Measurements from ENCODE around the gene SMIM36.

Gene SMIM36

DNA sequence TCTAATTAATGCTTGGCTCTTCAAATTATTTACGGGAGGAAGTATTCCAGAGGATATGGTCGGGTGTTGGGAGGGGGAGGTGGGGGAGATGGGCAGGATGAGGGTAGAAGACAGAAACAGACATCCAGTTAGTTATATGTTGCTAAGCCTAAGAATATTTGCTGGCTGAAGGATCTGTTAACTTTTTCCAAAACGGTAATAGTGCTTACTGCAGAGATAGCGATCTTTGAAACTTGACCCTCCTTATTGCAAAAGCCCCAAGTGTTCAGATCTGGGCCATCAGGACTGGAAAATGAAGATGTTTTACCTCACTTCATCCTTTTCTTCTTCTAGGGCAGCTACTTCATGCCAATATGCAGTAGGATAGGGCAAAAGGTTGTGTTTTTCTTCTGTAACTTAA, 62.6 kb downstream of the SMIM36 start:
- TF ChIP-seq NFIC (IDR thresholded peaks at IDR 0.05): no peak

DNA sequence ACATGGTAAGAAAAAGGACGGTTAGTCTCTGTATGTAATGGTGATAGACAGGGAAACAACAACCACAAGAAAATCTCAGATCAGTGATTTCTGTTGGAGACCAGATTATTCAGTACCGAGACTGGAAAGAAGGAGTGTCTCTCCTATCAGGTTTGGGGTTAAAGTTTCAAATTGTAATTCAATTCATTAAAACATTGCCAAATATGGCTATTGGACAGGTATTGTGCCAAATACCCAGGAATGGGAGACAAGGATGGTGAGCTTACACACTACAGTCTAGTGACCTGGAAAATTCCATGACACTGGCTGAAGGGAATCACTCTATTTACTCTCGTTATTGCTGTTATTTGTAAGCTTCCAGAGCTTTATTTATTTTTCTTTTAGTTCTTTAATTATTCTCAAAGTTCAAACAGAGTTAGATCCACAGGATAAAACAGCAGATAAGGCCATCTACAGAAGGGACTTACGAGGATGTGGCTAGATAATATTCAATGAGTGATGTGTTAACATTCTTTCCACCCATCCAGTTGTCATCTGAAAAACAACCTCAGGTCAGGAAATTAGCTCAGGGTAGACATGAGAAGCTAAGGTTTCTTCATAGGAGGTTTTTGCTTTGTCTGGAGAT, 64.6 kb downstream of the SMIM36 start:
- TF ChIP-seq, protein P1, sequence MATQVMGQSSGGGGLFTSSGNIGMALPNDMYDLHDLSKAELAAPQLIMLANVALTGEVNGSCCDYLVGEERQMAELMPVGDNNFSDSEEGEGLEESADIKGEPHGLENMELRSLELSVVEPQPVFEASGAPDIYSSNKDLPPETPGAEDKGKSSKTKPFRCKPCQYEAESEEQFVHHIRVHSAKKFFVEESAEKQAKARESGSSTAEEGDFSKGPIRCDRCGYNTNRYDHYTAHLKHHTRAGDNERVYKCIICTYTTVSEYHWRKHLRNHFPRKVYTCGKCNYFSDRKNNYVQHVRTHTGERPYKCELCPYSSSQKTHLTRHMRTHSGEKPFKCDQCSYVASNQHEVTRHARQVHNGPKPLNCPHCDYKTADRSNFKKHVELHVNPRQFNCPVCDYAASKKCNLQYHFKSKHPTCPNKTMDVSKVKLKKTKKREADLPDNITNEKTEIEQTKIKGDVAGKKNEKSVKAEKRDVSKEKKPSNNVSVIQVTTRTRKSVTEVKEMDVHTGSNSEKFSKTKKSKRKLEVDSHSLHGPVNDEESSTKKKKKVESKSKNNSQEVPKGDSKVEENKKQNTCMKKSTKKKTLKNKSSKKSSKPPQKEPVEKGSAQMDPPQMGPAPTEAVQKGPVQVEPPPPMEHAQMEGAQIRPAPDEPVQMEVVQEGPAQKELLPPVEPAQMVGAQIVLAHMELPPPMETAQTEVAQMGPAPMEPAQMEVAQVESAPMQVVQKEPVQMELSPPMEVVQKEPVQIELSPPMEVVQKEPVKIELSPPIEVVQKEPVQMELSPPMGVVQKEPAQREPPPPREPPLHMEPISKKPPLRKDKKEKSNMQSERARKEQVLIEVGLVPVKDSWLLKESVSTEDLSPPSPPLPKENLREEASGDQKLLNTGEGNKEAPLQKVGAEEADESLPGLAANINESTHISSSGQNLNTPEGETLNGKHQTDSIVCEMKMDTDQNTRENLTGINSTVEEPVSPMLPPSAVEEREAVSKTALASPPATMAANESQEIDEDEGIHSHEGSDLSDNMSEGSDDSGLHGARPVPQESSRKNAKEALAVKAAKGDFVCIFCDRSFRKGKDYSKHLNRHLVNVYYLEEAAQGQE (IDR thresholded peaks at IDR 0.05; ENCODE audit: low read depth): no peak
- TF ChIP-seq YY1 (IDR thresholded peaks at IDR 0.05; ENCODE audit: low read depth): no peak
- TF ChIP-seq RAD21 (IDR thresholded peaks at IDR 0.05; ENCODE audit: low read depth): no peak
- TF ChIP-seq ZBTB7A (IDR thresholded peaks at IDR 0.05; ENCODE audit: low read depth): no peak
- no peak for TF ChIP-seq TEAD4 (IDR thresholded peaks at IDR 0.05)
- TF ChIP-seq TCF12 (IDR thresholded peaks at IDR 0.05; ENCODE audit: low read depth): no peak
- TF ChIP-seq EP300 (IDR thresholded peaks at IDR 0.05; ENCODE audit: borderline replicate concordance): no peak
- TF ChIP-seq FOXM1 (IDR thresholded peaks at IDR 0.05; ENCODE audit: borderline replicate concordance, low read depth): no peak
- TF ChIP-seq TAF1 (IDR thresholded peaks at IDR 0.05; ENCODE audit: low read depth): no peak
- TF ChIP-seq CREB1 (IDR thresholded peaks at IDR 0.05; ENCODE audit: low read depth): no peak
- no peak for TF ChIP-seq CEBPB (IDR thresholded peaks at IDR 0.05)
- TF ChIP-seq EGR1 (IDR thresholded peaks at IDR 0.05): no peak
- TF ChIP-seq, protein P2, sequence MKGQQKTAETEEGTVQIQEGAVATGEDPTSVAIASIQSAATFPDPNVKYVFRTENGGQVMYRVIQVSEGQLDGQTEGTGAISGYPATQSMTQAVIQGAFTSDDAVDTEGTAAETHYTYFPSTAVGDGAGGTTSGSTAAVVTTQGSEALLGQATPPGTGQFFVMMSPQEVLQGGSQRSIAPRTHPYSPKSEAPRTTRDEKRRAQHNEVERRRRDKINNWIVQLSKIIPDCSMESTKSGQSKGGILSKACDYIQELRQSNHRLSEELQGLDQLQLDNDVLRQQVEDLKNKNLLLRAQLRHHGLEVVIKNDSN (IDR thresholded peaks at IDR 0.05): no peak
- TF ChIP-seq, protein P3, sequence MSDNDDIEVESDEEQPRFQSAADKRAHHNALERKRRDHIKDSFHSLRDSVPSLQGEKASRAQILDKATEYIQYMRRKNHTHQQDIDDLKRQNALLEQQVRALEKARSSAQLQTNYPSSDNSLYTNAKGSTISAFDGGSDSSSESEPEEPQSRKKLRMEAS (IDR thresholded peaks at IDR 0.05): no peak
- no peak for TF ChIP-seq NFIC (IDR thresholded peaks at IDR 0.05)

DNA sequence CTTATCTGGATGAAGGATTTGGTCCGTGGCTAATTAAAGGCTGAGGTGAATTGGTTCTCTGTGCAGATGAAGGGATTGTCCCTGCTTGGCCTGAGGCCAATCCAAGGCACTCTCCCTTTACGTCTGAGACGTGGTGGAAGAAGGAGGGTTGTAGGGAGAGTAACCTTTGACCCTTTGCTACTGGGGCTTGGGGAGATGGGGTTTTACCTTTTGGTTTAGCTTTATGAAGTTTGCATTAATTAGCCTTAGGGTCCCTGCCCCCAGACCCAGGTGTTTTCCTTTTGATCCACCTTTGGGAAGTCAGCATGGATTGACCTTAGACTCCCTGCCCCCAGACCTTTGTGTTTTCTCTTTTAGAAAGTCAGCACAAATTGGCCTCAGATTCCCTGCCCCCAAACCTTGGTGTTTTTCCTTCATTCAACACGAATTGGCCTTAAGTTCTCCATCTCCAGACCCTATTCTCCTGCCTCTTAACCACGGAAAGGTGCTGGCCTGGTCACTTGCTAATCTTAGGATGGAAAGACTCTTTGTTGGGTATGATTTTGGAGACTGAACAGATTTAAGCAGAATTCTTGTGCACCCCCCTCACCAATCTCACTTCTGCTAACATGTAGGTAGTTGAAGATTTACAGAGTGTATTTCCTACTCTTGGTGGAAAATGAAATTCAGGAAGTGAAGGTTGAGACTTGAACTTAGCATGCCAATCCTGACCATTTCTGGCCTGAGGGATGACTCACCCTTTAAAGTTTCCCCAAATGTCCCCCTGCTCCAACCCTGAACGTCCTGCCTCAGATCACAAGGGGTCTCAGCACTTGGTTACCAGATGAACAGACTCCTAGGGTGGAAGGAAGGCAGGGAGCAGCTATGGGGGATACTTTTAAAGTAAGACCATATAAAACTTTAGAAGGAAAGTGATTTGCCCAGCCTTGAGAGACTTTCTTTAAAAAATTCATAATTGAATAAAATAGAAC, 66.5 kb downstream of the SMIM36 start:
- TF ChIP-seq TEAD4 (IDR thresholded peaks at IDR 0.05) (no peak), YY1 (IDR thresholded peaks at IDR 0.05; ENCODE audit: low read depth) (no peak), FOXM1 (IDR thresholded peaks at IDR 0.05; ENCODE audit: borderline replicate concordance, low read depth) (no peak), TCF12 (IDR thresholded peaks at IDR 0.05; ENCODE audit: low read depth) (no peak)
- TF ChIP-seq, protein P3 (IDR thresholded peaks at IDR 0.05): no peak

DNA sequence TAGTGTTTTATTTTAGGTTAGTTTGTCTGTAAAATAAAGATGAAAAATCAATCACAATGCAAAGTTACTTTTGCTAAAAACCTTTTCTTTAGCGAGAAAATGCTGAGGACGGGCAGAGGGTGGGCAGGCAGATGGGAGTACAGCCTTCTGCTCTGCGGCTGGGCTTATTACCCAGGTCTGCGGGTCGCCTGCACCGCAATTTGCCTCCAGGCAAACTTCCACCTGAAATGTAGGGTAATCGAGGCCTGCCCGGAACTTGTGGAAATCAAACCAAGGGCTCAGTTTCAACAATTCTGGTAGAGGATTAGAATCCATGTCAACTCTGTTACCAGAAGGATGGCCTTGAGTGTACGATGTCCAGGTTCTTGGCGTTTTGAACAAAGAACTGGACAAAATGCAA, 67.3 kb downstream of the SMIM36 start:
- TF ChIP-seq, protein P2 (IDR thresholded peaks at IDR 0.05): no peak
- TF ChIP-seq CREB1 (IDR thresholded peaks at IDR 0.05; ENCODE audit: low read depth): no peak
- TF ChIP-seq NFIC (IDR thresholded peaks at IDR 0.05): no peak
- TF ChIP-seq YY1 (IDR thresholded peaks at IDR 0.05; ENCODE audit: low read depth): no peak
- TF ChIP-seq, protein P3 (IDR thresholded peaks at IDR 0.05): no peak
- no peak for TF ChIP-seq ZBTB7A (IDR thresholded peaks at IDR 0.05; ENCODE audit: low read depth)
- TF ChIP-seq TEAD4 (IDR thresholded peaks at IDR 0.05): no peak
- TF ChIP-seq, protein P1 (IDR thresholded peaks at IDR 0.05; ENCODE audit: low read depth): no peak
- TF ChIP-seq RAD21 (IDR thresholded peaks at IDR 0.05; ENCODE audit: low read depth): no peak
- TF ChIP-seq EP300 (IDR thresholded peaks at IDR 0.05; ENCODE audit: borderline replicate concordance): no peak

DNA sequence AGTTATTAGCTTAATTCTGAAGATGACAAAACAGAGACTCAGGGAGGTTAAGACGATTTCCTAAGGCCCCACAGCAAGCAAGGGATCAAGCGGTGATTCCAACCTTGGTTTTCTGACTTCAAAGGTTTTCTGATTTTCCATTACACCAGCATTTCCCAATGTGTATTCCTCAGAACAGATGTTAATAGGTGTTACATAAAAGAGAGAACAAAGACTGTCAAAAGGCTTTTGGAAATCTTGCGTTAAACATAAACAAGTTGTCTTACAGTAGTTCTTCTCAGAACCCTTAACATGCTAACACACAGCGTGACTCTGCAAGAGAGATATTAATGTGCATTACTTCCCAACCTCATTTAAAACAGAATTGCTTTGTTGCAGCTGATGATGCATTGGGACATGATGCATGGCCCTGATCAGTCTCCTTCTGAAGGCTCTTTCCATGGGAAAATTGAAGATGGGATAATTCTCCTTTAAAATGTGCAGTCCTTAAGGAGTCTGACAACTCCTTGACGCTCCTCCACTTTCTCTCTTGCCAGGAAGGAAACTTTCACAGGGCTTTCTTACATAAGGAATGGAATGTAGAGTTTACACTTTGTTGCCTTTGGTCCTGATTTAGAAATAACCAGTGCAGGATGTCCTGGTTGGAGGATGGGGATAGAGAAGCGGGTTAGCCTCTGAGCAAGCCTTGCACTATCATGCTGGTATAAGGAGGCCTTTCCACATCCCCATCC, 68.1 kb downstream of the SMIM36 start:
- no peak for TF ChIP-seq TAF1 (IDR thresholded peaks at IDR 0.05; ENCODE audit: low read depth)
- TF ChIP-seq, protein P2 (IDR thresholded peaks at IDR 0.05): no peak
- TF ChIP-seq NFIC (IDR thresholded peaks at IDR 0.05): no peak
- no peak for TF ChIP-seq YY1 (IDR thresholded peaks at IDR 0.05; ENCODE audit: low read depth)
- TF ChIP-seq, protein P3 (IDR thresholded peaks at IDR 0.05): no peak
- TF ChIP-seq, protein P1 (IDR thresholded peaks at IDR 0.05; ENCODE audit: low read depth): no peak
- TF ChIP-seq CEBPB (IDR thresholded peaks at IDR 0.05): no peak
- no peak for TF ChIP-seq CREB1 (IDR thresholded peaks at IDR 0.05; ENCODE audit: low read depth)
- TF ChIP-seq RAD21 (IDR thresholded peaks at IDR 0.05; ENCODE audit: low read depth): no peak
